Measurements from ENCODE around the gene RBM12.

Gene RBM12

GRCh38 chr20:35625584-35626385 is 38.9 kb downstream of the RBM12 start:
- no peak for DNase-seq (ENCODE audit: low spot score in 2 of 2)
- ATAC-seq: no peak
- peak overlapping the region; percentile 79 for H3K27ac Mint-ChIP-seq
- no peaks in the 10 kb centered on the region for H3K4me1 Mint-ChIP-seq
- H3K4me3 Mint-ChIP-seq: no peak overlapping the region
- H3K36me3 Mint-ChIP-seq: peaks cover 91% of the 10 kb centered on the region
- no peaks in the 10 kb centered on the region for H3K9me3 Mint-ChIP-seq

- H3K9me3 Mint-ChIP-seq: no peaks in the 10 kb centered on the region
- H3K27ac Mint-ChIP-seq: peak overlapping the region; percentile 48
- H3K4me1 Mint-ChIP-seq: peaks cover 37% of the 10 kb centered on the region
- DNase-seq (ENCODE audit: low spot score in 2 of 2) (no peak), ATAC-seq (no peak)
- H3K36me3 Mint-ChIP-seq: peaks cover 79% of the 10 kb centered on the region
- no peak overlapping the region for H3K4me3 Mint-ChIP-seq
These were observed 43.1 kb downstream of the RBM12 start for GRCh38 chr20:35621560-35621946.

GRCh38 chr20:35620818-35621559 is 43.7 kb downstream of the RBM12 start:
- Mint-ChIP-seq H3K4me1 (peaks cover 41% of the 10 kb centered on the region), H3K27ac (peak overlapping the region; percentile 48), H3K9me3 (no peaks in the 10 kb centered on the region), H3K4me3 (peak overlapping the region; percentile 87), H3K36me3 (peaks cover 79% of the 10 kb centered on the region)
- DNase-seq (ENCODE audit: low spot score in 2 of 2) (no peak), ATAC-seq (no peak)

- no peaks in the 10 kb centered on the region for H3K9me3 Mint-ChIP-seq
- ATAC-seq (peak; percentile 73), DNase-seq (ENCODE audit: low spot score in 2 of 2) (peak; percentile 72 to 94)
- H3K4me1 Mint-ChIP-seq: peaks cover 50% of the 10 kb centered on the region
- peak overlapping the region; percentile 89 for H3K27ac Mint-ChIP-seq
- peaks cover 78% of the 10 kb centered on the region for H3K36me3 Mint-ChIP-seq
- H3K4me3 Mint-ChIP-seq: peak overlapping the region; percentile 87
These were observed 45.3 kb downstream of the RBM12 start for GRCh38 chr20:35619196-35620095.

- Mint-ChIP-seq H3K4me3 (peak overlapping the region; percentile 87), H3K27ac (peak overlapping the region; percentile 94), H3K36me3 (peaks cover 72% of the 10 kb centered on the region), H3K4me1 (peaks cover 53% of the 10 kb centered on the region), H3K9me3 (no peaks in the 10 kb centered on the region)
- ATAC-seq (no peak), DNase-seq (ENCODE audit: low spot score in 2 of 2) (peak in 1 of 2 donors; percentile 59)
These were observed 46.2 kb downstream of the RBM12 start for GRCh38 chr20:35618263-35619131.

GRCh38 chr20:35617397-35618262 is 47.1 kb downstream of the RBM12 start:
- no peak for ATAC-seq
- DNase-seq (ENCODE audit: low spot score in 2 of 2): peak in 1 of 2 donors; percentile 74
- H3K4me3 Mint-ChIP-seq: peak overlapping the region; percentile 87
- H3K4me1 Mint-ChIP-seq: peaks cover 53% of the 10 kb centered on the region
- H3K27ac Mint-ChIP-seq: peak overlapping the region; percentile 94
- peaks cover 66% of the 10 kb centered on the region for H3K36me3 Mint-ChIP-seq
- no peaks in the 10 kb centered on the region for H3K9me3 Mint-ChIP-seq

- peaks cover 61% of the 10 kb centered on the region for H3K36me3 Mint-ChIP-seq
- H3K4me1 Mint-ChIP-seq: peaks cover 53% of the 10 kb centered on the region
- H3K9me3 Mint-ChIP-seq: no peaks in the 10 kb centered on the region
- peak overlapping the region; percentile 87 for H3K4me3 Mint-ChIP-seq
- peak; percentile 39 to 99 for DNase-seq (ENCODE audit: low spot score in 2 of 2)
- peak overlapping the region; percentile 94 for H3K27ac Mint-ChIP-seq
- ATAC-seq: no peak
These were observed 48.0 kb downstream of the RBM12 start for GRCh38 chr20:35616465-35617396.

GRCh38 chr20:35615667-35616464 is 48.8 kb downstream of the RBM12 start, which contains the start of gene SPAG4:
TSS of gene SPAG4 (plus strand) at chr20:35615829. CDS start at chr20:35616004, 175 bp downstream.
- Mint-ChIP-seq H3K4me3 (peak within 1 kb of the TSS; percentile 87), H3K27ac (peak within 1 kb of the TSS; percentile 94), H3K4me1 (peaks cover 53% of the 10 kb centered on the region), H3K9me3 (no peaks in the 10 kb centered on the region), H3K36me3 (peaks cover 54% of the 10 kb centered on the region)
- peak; percentile 85 for ATAC-seq
- peak in 1 of 2 donors; percentile 99 for DNase-seq (ENCODE audit: low spot score in 2 of 2)

GRCh38 chr20:35611482-35611881 is 53.2 kb downstream of the RBM12 start:
- H3K4me3 Mint-ChIP-seq: no peak overlapping the region
- no peak overlapping the region for H3K27ac Mint-ChIP-seq
- peaks cover 21% of the 10 kb centered on the region for H3K4me1 Mint-ChIP-seq
- H3K9me3 Mint-ChIP-seq: no peaks in the 10 kb centered on the region
- ATAC-seq (no peak), DNase-seq (ENCODE audit: low spot score in 2 of 2) (no peak)
- H3K36me3 Mint-ChIP-seq: peaks cover 22% of the 10 kb centered on the region

- Mint-ChIP-seq H3K9me3 (no peaks in the 10 kb centered on the region), H3K4me1 (peaks cover 18% of the 10 kb centered on the region), H3K36me3 (peaks cover 16% of the 10 kb centered on the region), H3K4me3 (no peak overlapping the region), H3K27ac (no peak overlapping the region)
- ATAC-seq (no peak), DNase-seq (ENCODE audit: low spot score in 2 of 2) (no peak)
These were observed 53.8 kb downstream of the RBM12 start for GRCh38 chr20:35610833-35611427.

GRCh38 chr20:35607003-35607735 is 57.5 kb downstream of the RBM12 start:
- no peak overlapping the region for H3K4me3 Mint-ChIP-seq

More at GRCh38 chr20:35607003-35607735, 57.5 kb downstream of the RBM12 start:
- no peak overlapping the region for H3K27ac Mint-ChIP-seq
- no peaks in the 10 kb centered on the region for H3K9me3 Mint-ChIP-seq
- H3K36me3 Mint-ChIP-seq: no peaks in the 10 kb centered on the region
- H3K4me1 Mint-ChIP-seq: peaks cover 5% of the 10 kb centered on the region
- ATAC-seq (no peak), DNase-seq (ENCODE audit: low spot score in 2 of 2) (no peak)
